HCT116 (cell line): ENCODE measurements around the gene SPG11. TPM values are rescaled to one million over a fixed set of nuclear protein-coding genes. Genes with fewer than 3 reads are reported as not detected.

Experiments used
- ATAC-seq: fragments of 200-7000 bp; cut with Tn5 transposase; 2 replicates; pipeline ENCODE4 v1.9.1; 2020; ENCODE audit warnings: mild to moderate bottlenecking, moderate library complexity
- BruUV-seq: library from RNA; stranded (reverse); fragments of 400-500 nt; replicated peaks from 2 replicates; lab custom pipeline; 2021; lab: Mats Ljungman, UMichigan
- CTCF ChIA-PET: fragments of 300-600 bp; sonication (Branson Sonifier 250); formaldehyde crosslinking; loops from one replicate; lab custom pipeline; 2021; ENCODE audit warnings: antibody characterized with exemption; lab: Charles Lee
- POLR2A ChIA-PET: fragments of 300-600, 350-600 bp; sonication (Branson Sonifier 250); formaldehyde crosslinking; loops from one replicate; lab custom pipeline; 2021; ENCODE audit warnings: antibody characterized with exemption; lab: Charles Lee
- RAD21 ChIA-PET, 2 experiments: fragments of 300-600 bp; sonication (Branson Sonifier 250); formaldehyde crosslinking; loops; one replicate each; lab custom pipeline; 2023; ENCODE audit warnings: low total read pairs in 2 of 2; ENCODE audit not compliant: uncharacterized antibody in 2 of 2, unreplicated experiment in 2 of 2, low non-redundant PET in 1 of 2; lab: Charles Lee
- DNase-seq: peaks from one replicate; pipeline ENCODE4 v3.0.0-alpha.2; 2010; ENCODE audit warnings: low read depth, low spot score
- H2AFZ ChIP-seq: fragments of 200-600 bp; shearing (Covaris generic), sonication (generic); 2 replicates; pipeline ENCODE4 v1.6.1; 2017; ENCODE audit warnings: low read depth, mixed run types, mixed read lengths, antibody characterized with exemption, low read length; ENCODE audit not compliant: poor library complexity, severe bottlenecking
- H3K27ac ChIP-seq: 2 replicates; pipeline ENCODE4 v1.5.1; 2012; ENCODE audit warnings: low read depth, low read length
- H3K27me3 ChIP-seq: fragments of 200-600 bp; sonication (generic); 2 replicates; pipeline ENCODE4 v1.6.1; 2016; ENCODE audit warnings: mixed run types, low read length, mixed read lengths; ENCODE audit not compliant: insufficient read depth
- H3K36me3 ChIP-seq, 2 experiments: fragments of 200-500 bp in 1 of 2; fragments of 200-600 bp in 1 of 2; sonication (Bioruptor generic) in 1 of 2; sonication (generic) in 1 of 2; 2 replicates each; pipeline versions ENCODE4 v1.5.1 to v1.6.1; 2014 to 2016; ENCODE audit warnings: low read length in 2 of 2, inconsistent platforms in 1 of 2, mixed read lengths in 1 of 2, mixed run types in 1 of 2; ENCODE audit not compliant: insufficient read depth in 2 of 2, control insufficient read depth in 1 of 2
- H3K4me1 ChIP-seq, 2 experiments: fragments of 200-600 bp in 1 of 2; sonication (generic) in 1 of 2; 2 replicates each; pipeline versions ENCODE4 v1.5.1 to v1.6.1; 2012 to 2017; ENCODE audit warnings: low read length in 2 of 2, inconsistent platforms in 1 of 2, mild to moderate bottlenecking in 1 of 2, mixed read lengths in 1 of 2, mixed run types in 1 of 2, moderate library complexity in 1 of 2; ENCODE audit not compliant: insufficient read depth in 2 of 2, control insufficient read depth in 1 of 2
- H3K4me2 ChIP-seq: fragments of 200-600 bp; sonication (generic); 2 replicates; pipeline ENCODE4 v1.6.1; 2017; ENCODE audit warnings: mixed run types, low read length, mixed read lengths
- H3K4me3 ChIP-seq, 2 experiments: fragments of 200-600 bp in 1 of 2; sonication (generic) in 1 of 2; replicated peaks in 1 of 2; 2 replicates each; pipeline ENCODE4 v1.5.1; 2011 to 2016; ENCODE audit warnings: low read length in 2 of 2, control low read depth in 1 of 2, low read depth in 1 of 2, mild to moderate bottlenecking in 1 of 2, mixed read lengths in 1 of 2, mixed run types in 1 of 2
- H3K79me2 ChIP-seq: fragments of 200-600 bp; sonication (generic); 2 replicates; pipeline ENCODE4 v1.6.1; 2017; ENCODE audit warnings: mild to moderate bottlenecking, mixed run types, low read length, moderate library complexity, mixed read lengths; ENCODE audit not compliant: insufficient read depth
- H3K9ac ChIP-seq: fragments of 200-600 bp; sonication (generic); 2 replicates; pipeline ENCODE4 v1.6.1; 2016; ENCODE audit warnings: low read length, mixed read lengths
- H3K9me2 ChIP-seq: fragments of 200-600 bp; sonication (generic), shearing (Covaris generic); 2 replicates; pipeline ENCODE4 v1.6.1; 2017; ENCODE audit warnings: mixed run types, mild to moderate bottlenecking, moderate library complexity; ENCODE audit not compliant: insufficient read depth
- H3K9me3 ChIP-seq, 2 experiments: fragments of 200-500 bp in 1 of 2; fragments of 200-600 bp in 1 of 2; sonication (Bioruptor generic) in 1 of 2; sonication (generic) in 1 of 2; 2 replicates each; pipeline ENCODE4 v1.6.1; 2014 to 2017; ENCODE audit warnings: low read length in 2 of 2, mixed read lengths in 2 of 2, inconsistent platforms in 1 of 2, low read depth in 1 of 2, mild to moderate bottlenecking in 1 of 2, mixed run types in 1 of 2, moderate library complexity in 1 of 2; ENCODE audit not compliant: control insufficient read depth in 1 of 2, insufficient read depth in 1 of 2
- H4K20me1 ChIP-seq: fragments of 200-600 bp; sonication (generic), shearing (Covaris generic); 2 replicates; pipeline ENCODE4 v1.6.1; 2017; ENCODE audit warnings: mixed run types, mild to moderate bottlenecking, moderate library complexity; ENCODE audit not compliant: insufficient read depth
- CEBPB ChIP-seq: IDR thresholded peaks from 2 replicates; pipeline ENCODE4 v1.6.1; 2012; ENCODE audit warnings: low read depth
- EGR1 ChIP-seq: IDR thresholded peaks from 2 replicates; pipeline ENCODE4 v1.6.1; 2012; ENCODE audit warnings: low read depth
- FOSL1 ChIP-seq: IDR thresholded peaks from 2 replicates; pipeline ENCODE4 v1.6.1; 2012; ENCODE audit warnings: low read depth
- POLR2A ChIP-seq: IDR thresholded peaks from 2 replicates; pipeline ENCODE4 v1.7.0; 2011; ENCODE audit warnings: borderline replicate concordance; ENCODE audit not compliant: insufficient read depth, insufficient read length; ENCODE audit errors: extremely low read depth
- POLR2AphosphoS5 ChIP-seq: IDR thresholded peaks from 2 replicates; pipeline ENCODE4 v1.6.1; 2011; ENCODE audit warnings: mild to moderate bottlenecking, low read depth, low read length, moderate library complexity
- RAD21 ChIP-seq: IDR thresholded peaks from 2 replicates; pipeline ENCODE4 v1.6.1; 2012; ENCODE audit warnings: low read depth, mild to moderate bottlenecking
- SIN3A ChIP-seq: IDR thresholded peaks from 2 replicates; pipeline ENCODE4 v1.6.1; 2012; ENCODE audit warnings: low read depth
- TCF7L2 ChIP-seq: IDR thresholded peaks from 2 replicates; pipeline ENCODE4 v1.7.0; 2011; ENCODE audit warnings: borderline replicate concordance, inconsistent platforms; ENCODE audit not compliant: insufficient read depth, insufficient read length; ENCODE audit errors: extremely low read depth
- YY1 ChIP-seq: IDR thresholded peaks from 2 replicates; pipeline ENCODE4 v1.6.1; 2011; ENCODE audit warnings: low read length, low read depth, moderate library complexity, mild to moderate bottlenecking; ENCODE audit not compliant: insufficient replicate concordance; ENCODE audit errors: extremely low read depth
- ZFX ChIP-seq: fragments of 450-650 bp; IDR thresholded peaks from 2 replicates; pipeline ENCODE4 v1.6.1; 2017
- ZNF274 ChIP-seq: fragments of 200-500 bp; sonication (Bioruptor generic); IDR thresholded peaks from 2 replicates; pipeline ENCODE4 v1.6.1; 2014; ENCODE audit warnings: mild to moderate bottlenecking, low read depth, low read length, inconsistent platforms
- intact Hi-C: fragments of 100-400 bp; cut with micrococcal nuclease; formaldehyde crosslinking; loops from 2 replicates; pipeline ENCODE4 v1.10.0; 2022
- total RNA-seq: library from RNA; stranded (reverse); gene quantifications from one replicate; pipeline ENCODE4 v1.2.1, GENCODE V29; 2021; ENCODE audit not compliant: unreplicated experiment
- TF ChIP-seq, protein P1 (sequence below): IDR thresholded peaks from 2 replicates; pipeline ENCODE4 v1.6.1; 2012; ENCODE audit warnings: low read depth
- TF ChIP-seq, protein P2 (sequence below), 3 experiments: fragments of 200-600 bp in 1 of 3; sonication (generic) in 1 of 3; IDR thresholded peaks in 2 of 3; conservative IDR thresholded peaks in 1 of 3; 2 replicates each; pipeline ENCODE4 v1.5.1; 2012 to 2017; ENCODE audit warnings: low read depth in 2 of 3, low read length in 2 of 3, antibody characterized with exemption in 1 of 3, borderline replicate concordance in 1 of 3, control low read depth in 1 of 3, mild to moderate bottlenecking in 1 of 3, mixed read lengths in 1 of 3, mixed run types in 1 of 3, moderate library complexity in 1 of 3; ENCODE audit not compliant: insufficient read depth in 1 of 3
- TF ChIP-seq, protein P3 (sequence below): IDR thresholded peaks from 2 replicates; pipeline ENCODE4 v1.6.1; 2012
- TF ChIP-seq, protein P4 (sequence below): IDR thresholded peaks from 2 replicates; pipeline ENCODE4 v1.6.1; 2012
- TF ChIP-seq, protein P5 (sequence below): IDR thresholded peaks from 2 replicates; pipeline ENCODE4 v1.6.1; 2011; ENCODE audit warnings: mild to moderate bottlenecking, low read length, moderate library complexity; ENCODE audit not compliant: insufficient replicate concordance; ENCODE audit errors: extremely low read depth

SPG11 gene
- total RNA-seq, 1 experiment from 2014 or later: 34.8 TPM

DNA sequence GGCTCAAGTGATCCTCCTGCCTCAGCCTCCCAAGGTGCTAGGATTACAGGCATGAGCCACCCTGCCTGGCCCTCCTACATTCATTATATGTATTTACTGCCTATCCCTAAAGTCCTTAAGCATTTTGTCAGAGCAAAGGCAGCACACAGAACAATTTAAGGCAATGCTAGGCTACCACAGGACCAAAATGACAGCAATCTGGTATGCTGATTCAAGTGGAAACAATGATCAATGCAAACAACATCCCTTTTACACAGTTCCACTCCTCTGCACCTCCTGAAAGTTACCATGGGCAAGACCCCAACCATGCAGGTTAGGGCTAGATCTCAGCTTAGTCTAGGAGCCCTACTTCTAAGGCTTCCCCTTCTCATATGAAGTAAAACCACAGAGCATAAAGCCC, 40.3 kb downstream of the SPG11 start:
- Histone ChIP-seq H3K9me3 (no peaks in the 10 kb centered on the region), H3K79me2 (no peaks in the 10 kb centered on the region), H3K4me2 (no peak overlapping the region), H3K4me1 (no peaks in the 10 kb centered on the region), H3K27me3 (no peaks in the 10 kb centered on the region), H3K9me2 (no peaks in the 10 kb centered on the region), H3K4me3 (no peak overlapping the region), H2AFZ (no peak overlapping the region), H3K9ac (no peak overlapping the region), H3K36me3 (peaks cover 9 to 21% of the 10 kb centered on the region in 2 experiments; a peak in 3 of 4 replicates), H3K27ac (no peak overlapping the region), H4K20me1 (no peaks in the 10 kb centered on the region)
- ChIA-PET CTCF (no interaction called here), POLR2A (no interaction called here), RAD21 (no interaction called here)
- no peak for DNase-seq
- BruUV-seq: no TSS peak
- TF ChIP-seq, protein P1, sequence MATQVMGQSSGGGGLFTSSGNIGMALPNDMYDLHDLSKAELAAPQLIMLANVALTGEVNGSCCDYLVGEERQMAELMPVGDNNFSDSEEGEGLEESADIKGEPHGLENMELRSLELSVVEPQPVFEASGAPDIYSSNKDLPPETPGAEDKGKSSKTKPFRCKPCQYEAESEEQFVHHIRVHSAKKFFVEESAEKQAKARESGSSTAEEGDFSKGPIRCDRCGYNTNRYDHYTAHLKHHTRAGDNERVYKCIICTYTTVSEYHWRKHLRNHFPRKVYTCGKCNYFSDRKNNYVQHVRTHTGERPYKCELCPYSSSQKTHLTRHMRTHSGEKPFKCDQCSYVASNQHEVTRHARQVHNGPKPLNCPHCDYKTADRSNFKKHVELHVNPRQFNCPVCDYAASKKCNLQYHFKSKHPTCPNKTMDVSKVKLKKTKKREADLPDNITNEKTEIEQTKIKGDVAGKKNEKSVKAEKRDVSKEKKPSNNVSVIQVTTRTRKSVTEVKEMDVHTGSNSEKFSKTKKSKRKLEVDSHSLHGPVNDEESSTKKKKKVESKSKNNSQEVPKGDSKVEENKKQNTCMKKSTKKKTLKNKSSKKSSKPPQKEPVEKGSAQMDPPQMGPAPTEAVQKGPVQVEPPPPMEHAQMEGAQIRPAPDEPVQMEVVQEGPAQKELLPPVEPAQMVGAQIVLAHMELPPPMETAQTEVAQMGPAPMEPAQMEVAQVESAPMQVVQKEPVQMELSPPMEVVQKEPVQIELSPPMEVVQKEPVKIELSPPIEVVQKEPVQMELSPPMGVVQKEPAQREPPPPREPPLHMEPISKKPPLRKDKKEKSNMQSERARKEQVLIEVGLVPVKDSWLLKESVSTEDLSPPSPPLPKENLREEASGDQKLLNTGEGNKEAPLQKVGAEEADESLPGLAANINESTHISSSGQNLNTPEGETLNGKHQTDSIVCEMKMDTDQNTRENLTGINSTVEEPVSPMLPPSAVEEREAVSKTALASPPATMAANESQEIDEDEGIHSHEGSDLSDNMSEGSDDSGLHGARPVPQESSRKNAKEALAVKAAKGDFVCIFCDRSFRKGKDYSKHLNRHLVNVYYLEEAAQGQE: no peak
- TF ChIP-seq ZNF274 (no peak), SIN3A (no peak), TCF7L2 (no peak), POLR2A (no peak), RAD21 (no peak), YY1 (no peak), EGR1 (no peak), ZFX (no peak), POLR2AphosphoS5 (no peak), FOSL1 (no peak), CEBPB (no peak)
- TF ChIP-seq, protein P2, sequence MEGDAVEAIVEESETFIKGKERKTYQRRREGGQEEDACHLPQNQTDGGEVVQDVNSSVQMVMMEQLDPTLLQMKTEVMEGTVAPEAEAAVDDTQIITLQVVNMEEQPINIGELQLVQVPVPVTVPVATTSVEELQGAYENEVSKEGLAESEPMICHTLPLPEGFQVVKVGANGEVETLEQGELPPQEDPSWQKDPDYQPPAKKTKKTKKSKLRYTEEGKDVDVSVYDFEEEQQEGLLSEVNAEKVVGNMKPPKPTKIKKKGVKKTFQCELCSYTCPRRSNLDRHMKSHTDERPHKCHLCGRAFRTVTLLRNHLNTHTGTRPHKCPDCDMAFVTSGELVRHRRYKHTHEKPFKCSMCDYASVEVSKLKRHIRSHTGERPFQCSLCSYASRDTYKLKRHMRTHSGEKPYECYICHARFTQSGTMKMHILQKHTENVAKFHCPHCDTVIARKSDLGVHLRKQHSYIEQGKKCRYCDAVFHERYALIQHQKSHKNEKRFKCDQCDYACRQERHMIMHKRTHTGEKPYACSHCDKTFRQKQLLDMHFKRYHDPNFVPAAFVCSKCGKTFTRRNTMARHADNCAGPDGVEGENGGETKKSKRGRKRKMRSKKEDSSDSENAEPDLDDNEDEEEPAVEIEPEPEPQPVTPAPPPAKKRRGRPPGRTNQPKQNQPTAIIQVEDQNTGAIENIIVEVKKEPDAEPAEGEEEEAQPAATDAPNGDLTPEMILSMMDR (IDR thresholded peaks at IDR 0.05 in 2 of 3, conservative IDR thresholded peaks at IDR 0.05 in 1 of 3; ENCODE audit: borderline replicate concordance in 1 of 3, insufficient read depth in 1 of 3, low read depth in 2 of 3, low read length in 2 of 3): no peak
- TF ChIP-seq, protein P3, sequence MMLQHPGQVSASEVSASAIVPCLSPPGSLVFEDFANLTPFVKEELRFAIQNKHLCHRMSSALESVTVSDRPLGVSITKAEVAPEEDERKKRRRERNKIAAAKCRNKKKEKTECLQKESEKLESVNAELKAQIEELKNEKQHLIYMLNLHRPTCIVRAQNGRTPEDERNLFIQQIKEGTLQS: no peak
- TF ChIP-seq, protein P4, sequence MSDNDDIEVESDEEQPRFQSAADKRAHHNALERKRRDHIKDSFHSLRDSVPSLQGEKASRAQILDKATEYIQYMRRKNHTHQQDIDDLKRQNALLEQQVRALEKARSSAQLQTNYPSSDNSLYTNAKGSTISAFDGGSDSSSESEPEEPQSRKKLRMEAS: no peak
- TF ChIP-seq, protein P5, sequence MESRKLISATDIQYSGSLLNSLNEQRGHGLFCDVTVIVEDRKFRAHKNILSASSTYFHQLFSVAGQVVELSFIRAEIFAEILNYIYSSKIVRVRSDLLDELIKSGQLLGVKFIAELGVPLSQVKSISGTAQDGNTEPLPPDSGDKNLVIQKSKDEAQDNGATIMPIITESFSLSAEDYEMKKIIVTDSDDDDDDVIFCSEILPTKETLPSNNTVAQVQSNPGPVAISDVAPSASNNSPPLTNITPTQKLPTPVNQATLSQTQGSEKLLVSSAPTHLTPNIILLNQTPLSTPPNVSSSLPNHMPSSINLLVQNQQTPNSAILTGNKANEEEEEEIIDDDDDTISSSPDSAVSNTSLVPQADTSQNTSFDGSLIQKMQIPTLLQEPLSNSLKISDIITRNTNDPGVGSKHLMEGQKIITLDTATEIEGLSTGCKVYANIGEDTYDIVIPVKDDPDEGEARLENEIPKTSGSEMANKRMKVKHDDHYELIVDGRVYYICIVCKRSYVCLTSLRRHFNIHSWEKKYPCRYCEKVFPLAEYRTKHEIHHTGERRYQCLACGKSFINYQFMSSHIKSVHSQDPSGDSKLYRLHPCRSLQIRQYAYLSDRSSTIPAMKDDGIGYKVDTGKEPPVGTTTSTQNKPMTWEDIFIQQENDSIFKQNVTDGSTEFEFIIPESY: no peak
- ATAC-seq: no peak
- intact Hi-C loops: no loop called here
